Measurements from ENCODE around the gene C1QTNF2. TPM values are rescaled to one million over a fixed set of nuclear protein-coding genes. Genes with fewer than 3 reads are reported as not detected.
"Not testable (repeated sequence)": the region's sequence is repeated elsewhere in the genome, so short reads cannot be mapped to it uniquely, and the experiment has no call there.

Gene C1QTNF2
- total and polyA plus RNA-seq, 2 donors (not counting 1 experiment from before 2014, with no cell fraction given) = not detected

- no peaks in the 10 kb centered on the region for H3K4me1 Mint-ChIP-seq
- Histone ChIP-seq H4K20me1 (ENCODE audit: control insufficient read depth, insufficient read depth, low read length, poor library complexity, severe bottlenecking) (no peaks in the 10 kb centered on the region), H2AFZ (ENCODE audit: insufficient read depth, low read depth, low read length, poor library complexity, severe bottlenecking) (no peak overlapping the region), H3K27ac (ENCODE audit: low read length in 2 of 2) (no peak overlapping the region), H3K4me2 (replicated peaks; ENCODE audit: low read depth, low read length, poor library complexity, severe bottlenecking) (no peak overlapping the region), H3K4me3 (ENCODE audit: control extremely low read depth in 1 of 5, extremely low read depth in 1 of 5, insufficient read depth in 1 of 5, low read depth in 2 of 5, low read length in 4 of 5) (no peak overlapping the region), H3K27me3 (replicated peaks in 1 of 4; ENCODE audit: control extremely low read depth in 1 of 4, control insufficient read depth in 3 of 4, insufficient read depth in 4 of 4, low read length in 3 of 4) (no peaks in the 10 kb centered on the region), H3K9ac (ENCODE audit: low read length) (no peak overlapping the region), H3K9me3 (ENCODE audit: control extremely low read depth in 1 of 3, control insufficient read depth in 2 of 3, insufficient read depth in 1 of 3, low read length in 2 of 3) (no peaks in the 10 kb centered on the region), H3K36me3 (replicated peaks in 1 of 2; ENCODE audit: control extremely low read depth in 1 of 2, control insufficient read depth in 1 of 2, extremely low read depth in 1 of 2, insufficient read depth in 2 of 2, low read length in 1 of 2) (no peaks in the 10 kb centered on the region), H3K4me1 (ENCODE audit: control insufficient read depth in 2 of 2, insufficient read depth in 2 of 2, low read length in 2 of 2) (no peaks in the 10 kb centered on the region), H3K79me2 (ENCODE audit: control insufficient read depth, insufficient read depth, low read length) (no peaks in the 10 kb centered on the region)
- POLR2A ChIA-PET = no interaction called here
- ATAC-seq (ENCODE audit: low read depth) (no peak), DNase-seq (no peak)
- peaks cover 5% of the 10 kb centered on the region for H3K27me3 Mint-ChIP-seq
- intact Hi-C loops (cut with micrococcal nuclease) = no loop called here
- CTCF ChIA-PET = no interaction called here
- TF ChIP-seq, protein P1, sequence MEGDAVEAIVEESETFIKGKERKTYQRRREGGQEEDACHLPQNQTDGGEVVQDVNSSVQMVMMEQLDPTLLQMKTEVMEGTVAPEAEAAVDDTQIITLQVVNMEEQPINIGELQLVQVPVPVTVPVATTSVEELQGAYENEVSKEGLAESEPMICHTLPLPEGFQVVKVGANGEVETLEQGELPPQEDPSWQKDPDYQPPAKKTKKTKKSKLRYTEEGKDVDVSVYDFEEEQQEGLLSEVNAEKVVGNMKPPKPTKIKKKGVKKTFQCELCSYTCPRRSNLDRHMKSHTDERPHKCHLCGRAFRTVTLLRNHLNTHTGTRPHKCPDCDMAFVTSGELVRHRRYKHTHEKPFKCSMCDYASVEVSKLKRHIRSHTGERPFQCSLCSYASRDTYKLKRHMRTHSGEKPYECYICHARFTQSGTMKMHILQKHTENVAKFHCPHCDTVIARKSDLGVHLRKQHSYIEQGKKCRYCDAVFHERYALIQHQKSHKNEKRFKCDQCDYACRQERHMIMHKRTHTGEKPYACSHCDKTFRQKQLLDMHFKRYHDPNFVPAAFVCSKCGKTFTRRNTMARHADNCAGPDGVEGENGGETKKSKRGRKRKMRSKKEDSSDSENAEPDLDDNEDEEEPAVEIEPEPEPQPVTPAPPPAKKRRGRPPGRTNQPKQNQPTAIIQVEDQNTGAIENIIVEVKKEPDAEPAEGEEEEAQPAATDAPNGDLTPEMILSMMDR (IDR thresholded peaks at IDR 0.05) = no peak
- no peak for TF ChIP-seq EZH2 (IDR thresholded peaks at IDR 0.05; ENCODE audit: borderline replicate concordance, insufficient read depth, low read depth, low read length, poor library complexity, severe bottlenecking)
- H3K27ac Mint-ChIP-seq = no peak overlapping the region
- H3K9me3 Mint-ChIP-seq (ENCODE audit: insufficient read depth) = no peaks in the 10 kb centered on the region
- 47% methylated on average over 3 of the region's 10 CpGs for WGBS (ENCODE audit: insufficient coverage)
- H3K4me3 Mint-ChIP-seq = no peak overlapping the region
Observed at GRCh38 chr5:160339406-160340130, 30.9 kb downstream of the C1QTNF2 start.

GRCh38 chr5:160334716-160335115 is 35.7 kb downstream of the C1QTNF2 start:
- H3K4me1 Mint-ChIP-seq; H3K27ac Mint-ChIP-seq; H3K4me2 ChIP-seq (replicated peaks; ENCODE audit: low read depth, low read length, poor library complexity, severe bottlenecking); H3K4me1 ChIP-seq (ENCODE audit: control insufficient read depth in 2 of 2, insufficient read depth in 2 of 2, low read length in 2 of 2); H3K27me3 ChIP-seq (replicated peaks in 1 of 4; ENCODE audit: control extremely low read depth in 1 of 4, control insufficient read depth in 3 of 4, insufficient read depth in 4 of 4, low read length in 3 of 4); H3K4me3 ChIP-seq (ENCODE audit: control extremely low read depth in 1 of 5, extremely low read depth in 1 of 5, insufficient read depth in 1 of 5, low read depth in 2 of 5, low read length in 4 of 5); H3K36me3 ChIP-seq (replicated peaks in 1 of 2; ENCODE audit: control extremely low read depth in 1 of 2, control insufficient read depth in 1 of 2, extremely low read depth in 1 of 2, insufficient read depth in 2 of 2, low read length in 1 of 2); intact Hi-C loops (cut with micrococcal nuclease); H3K9me3 ChIP-seq (ENCODE audit: control extremely low read depth in 1 of 3, control insufficient read depth in 2 of 3, insufficient read depth in 1 of 3, low read length in 2 of 3); DNase-seq; H4K20me1 ChIP-seq (ENCODE audit: control insufficient read depth, insufficient read depth, low read length, poor library complexity, severe bottlenecking); H2AFZ ChIP-seq (ENCODE audit: insufficient read depth, low read depth, low read length, poor library complexity, severe bottlenecking); POLR2A ChIA-PET; H3K27ac ChIP-seq (ENCODE audit: low read length in 2 of 2); H3K9me3 Mint-ChIP-seq (ENCODE audit: insufficient read depth); H3K4me3 Mint-ChIP-seq; H3K79me2 ChIP-seq (ENCODE audit: control insufficient read depth, insufficient read depth, low read length); ATAC-seq (ENCODE audit: low read depth); H3K9ac ChIP-seq (ENCODE audit: low read length): not testable (repeated sequence)
- CTCF ChIA-PET = interaction anchor here (1.8 kb wide), 1 partner anchor 11 kb away, joined by 4 read pairs; no protein-coding TSS in a partner anchor
- WGBS (ENCODE audit: insufficient coverage) = no CpG with 5 or more reads among the region's 3 CpGs
- peaks cover 13% of the 10 kb centered on the region for H3K27me3 Mint-ChIP-seq

Data from B cell (primary cell).